ENCODE results near the gene POGLUT3.

The POGLUT3 gene

GRCh38 chr11:108500169-108500568, 2.0 kb upstream of the POGLUT3 start:
- no peak for DNase-seq

- DNase-seq, result no peak
Observed at GRCh38 chr11:108498816-108499408, 728 bp upstream of the POGLUT3 start.

GRCh38 chr11:108497317-108498045, 703 bp downstream of the POGLUT3 start:
- peak; percentile 83 for DNase-seq

- DNase-seq, result no peak
Observed at GRCh38 chr11:108496643-108497256, 1.4 kb downstream of the POGLUT3 start.

- no peak for DNase-seq
Observed at GRCh38 chr11:108495326-108495725, 2.9 kb downstream of the POGLUT3 start.

DNA sequence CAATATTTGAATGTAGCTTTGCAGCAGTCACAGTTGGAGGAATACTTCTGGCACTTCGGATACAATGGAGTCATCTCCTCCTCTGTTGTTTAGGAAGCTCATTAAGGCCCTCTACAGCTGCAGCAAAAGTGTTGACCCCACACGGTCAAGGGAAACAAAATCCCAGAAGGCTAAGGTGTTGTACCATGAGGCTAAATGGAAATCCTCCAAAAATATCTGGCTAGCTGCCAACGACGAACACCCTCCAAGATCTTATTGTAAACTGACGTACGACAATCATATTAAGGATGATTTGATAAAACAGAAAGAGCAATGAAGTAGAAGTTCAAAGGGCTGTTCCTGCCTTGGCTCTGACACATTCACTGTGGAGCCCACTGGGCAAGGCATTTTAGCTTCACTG, 4.0 kb downstream of the POGLUT3 start:
- no peak for DNase-seq

DNA sequence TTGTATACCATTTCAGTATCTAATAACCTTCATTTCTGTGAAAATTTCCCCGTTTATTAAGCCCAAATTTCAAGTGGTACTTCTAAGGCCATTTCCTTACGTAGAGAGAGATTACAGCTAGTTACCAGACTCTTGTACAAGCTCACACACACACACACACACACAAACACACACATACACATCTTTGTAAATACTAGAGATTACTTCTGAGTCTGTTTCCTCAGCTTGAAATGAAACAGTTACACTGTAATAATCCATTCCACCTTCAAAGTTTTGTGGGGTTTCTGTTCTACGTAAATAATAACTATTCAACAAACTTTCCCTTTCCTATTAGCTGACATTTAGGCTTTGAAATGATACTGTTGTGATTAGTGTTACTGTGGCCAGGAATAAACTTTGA, 6.2 kb downstream of the POGLUT3 start:
- no peak for DNase-seq

DNA sequence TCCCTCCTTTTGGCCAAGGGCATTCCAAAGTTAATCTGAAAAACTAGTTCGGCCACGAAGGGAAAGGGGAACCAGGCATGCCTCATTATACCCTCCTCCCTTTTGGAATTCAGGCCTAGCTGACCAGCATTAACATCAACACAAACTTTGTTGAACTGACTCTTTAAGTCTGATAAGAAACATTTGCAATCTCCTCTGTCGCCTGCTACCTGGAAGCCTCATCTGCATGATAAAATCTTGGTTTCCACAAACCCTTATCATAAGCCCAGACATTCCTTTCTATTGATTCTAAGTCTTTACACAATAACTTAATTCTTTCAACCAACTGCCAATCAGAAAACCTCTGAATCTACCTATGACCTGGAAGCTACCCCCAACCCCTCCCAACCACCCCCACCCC, 11.4 kb downstream of the POGLUT3 start:
- DNase-seq, result no peak

- DNase-seq, result no peak
Observed at GRCh38 chr11:108486331-108486730, 11.9 kb downstream of the POGLUT3 start.

DNA sequence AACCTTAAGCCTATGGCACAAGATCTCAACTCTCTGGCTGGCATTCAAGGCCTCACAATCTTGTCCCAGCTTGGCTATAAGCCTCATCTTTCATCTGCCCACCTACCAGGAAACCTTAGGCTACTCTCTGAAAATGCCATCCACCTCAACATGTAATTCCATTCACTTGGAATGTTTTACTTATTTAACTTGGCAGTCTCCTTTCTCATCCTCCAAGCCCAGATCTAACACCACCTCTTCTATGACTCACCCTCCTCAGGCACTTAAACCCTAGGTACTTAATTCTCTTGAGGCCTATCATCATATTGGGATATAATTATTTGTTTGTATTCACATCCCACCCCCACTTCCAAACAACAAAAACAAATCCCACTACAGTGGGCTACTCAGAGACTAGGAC, 15.0 kb downstream of the POGLUT3 start:
- DNase-seq, result no peak

- DNase-seq, result no peak
Observed at GRCh38 chr11:108474664-108475463, 23.3 kb downstream of the POGLUT3 start.

- DNase-seq, result no peak
Observed at GRCh38 chr11:108472681-108473080, 25.5 kb downstream of the POGLUT3 start.

- DNase-seq, result no peak
Observed at GRCh38 chr11:108468478-108468864, 29.7 kb downstream of the POGLUT3 start.

GRCh38 chr11:108467091-108467823, 30.9 kb downstream of the POGLUT3 start, which contains the start of gene C11orf65:
Gene C11orf65 (minus strand): TSS chr11:108467529. CDS start chr11:108461559, 5,970 bp downstream.
- DNase-seq, result peak; percentile 95

GRCh38 chr11:108466405-108466804, 31.8 kb downstream of the POGLUT3 start:
- no peak for DNase-seq

DNA sequence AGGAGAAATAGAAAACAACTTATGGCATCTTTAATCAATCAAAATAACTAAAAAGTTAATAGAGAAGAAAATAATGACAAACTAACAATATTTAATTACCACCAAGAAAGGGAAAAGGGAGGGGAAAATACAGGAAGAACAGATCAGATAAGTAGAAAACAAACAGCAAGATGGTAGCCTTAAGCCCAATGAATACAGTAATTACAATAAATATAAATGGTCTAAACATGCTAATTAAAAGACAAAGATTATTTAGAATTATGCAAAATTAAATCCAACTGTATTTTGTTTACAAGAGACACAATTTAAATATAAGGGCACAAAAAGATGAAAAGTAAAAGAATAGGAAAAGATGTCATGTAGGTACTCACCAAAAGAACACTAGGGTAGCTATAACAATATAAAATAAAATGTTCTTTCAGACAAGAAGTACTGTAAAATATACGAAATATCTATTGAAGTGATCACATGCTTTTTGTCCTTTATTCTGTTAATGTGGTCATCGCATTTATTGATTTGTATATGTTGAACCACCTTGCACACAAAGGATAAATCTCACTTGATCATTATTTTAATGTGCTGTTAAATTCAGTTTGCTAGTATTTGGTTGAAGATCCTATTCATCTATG, 44.9 kb downstream of the POGLUT3 start:
- DNase-seq, result no peak

All from CD4-positive, alpha-beta T cell treated with Interferon gamma for 1 hour (primary cell).